ENCODE measurements around the gene PTPRN2. TPM values are rescaled to one million over a fixed set of nuclear protein-coding genes. Genes with fewer than 3 reads are reported as not detected.

The PTPRN2 gene
- total RNA-seq, 4 donors from 2014 or later = 6.6 to 10.7 (median 8.2) TPM

GRCh38 chr7:157561523-157561785, 1026.2 kb downstream of the PTPRN2 start:
- TF ChIP-seq EP300 (IDR thresholded peaks at IDR 0.05) (no peak), POLR2A (IDR thresholded peaks at IDR 0.05) (no peak)
- TF ChIP-seq, protein P1, sequence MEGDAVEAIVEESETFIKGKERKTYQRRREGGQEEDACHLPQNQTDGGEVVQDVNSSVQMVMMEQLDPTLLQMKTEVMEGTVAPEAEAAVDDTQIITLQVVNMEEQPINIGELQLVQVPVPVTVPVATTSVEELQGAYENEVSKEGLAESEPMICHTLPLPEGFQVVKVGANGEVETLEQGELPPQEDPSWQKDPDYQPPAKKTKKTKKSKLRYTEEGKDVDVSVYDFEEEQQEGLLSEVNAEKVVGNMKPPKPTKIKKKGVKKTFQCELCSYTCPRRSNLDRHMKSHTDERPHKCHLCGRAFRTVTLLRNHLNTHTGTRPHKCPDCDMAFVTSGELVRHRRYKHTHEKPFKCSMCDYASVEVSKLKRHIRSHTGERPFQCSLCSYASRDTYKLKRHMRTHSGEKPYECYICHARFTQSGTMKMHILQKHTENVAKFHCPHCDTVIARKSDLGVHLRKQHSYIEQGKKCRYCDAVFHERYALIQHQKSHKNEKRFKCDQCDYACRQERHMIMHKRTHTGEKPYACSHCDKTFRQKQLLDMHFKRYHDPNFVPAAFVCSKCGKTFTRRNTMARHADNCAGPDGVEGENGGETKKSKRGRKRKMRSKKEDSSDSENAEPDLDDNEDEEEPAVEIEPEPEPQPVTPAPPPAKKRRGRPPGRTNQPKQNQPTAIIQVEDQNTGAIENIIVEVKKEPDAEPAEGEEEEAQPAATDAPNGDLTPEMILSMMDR (IDR thresholded peaks at IDR 0.05) = no peak
- H3K4me1 ChIP-seq = no peaks in the 10 kb centered on the region
- peaks cover 0 to 11% (median 0%) of the 10 kb centered on the region in 3 donors for H3K36me3 ChIP-seq
- H3K27ac ChIP-seq = no peak overlapping the region
- 79 to 90% methylated on average over 3 of the region's 3 CpGs for WGBS, 2 donors
- no peak overlapping the region for H3K4me3 ChIP-seq
- DNase-seq (ENCODE audit: low spot score in 2 of 2) = no peak
- no peaks in the 10 kb centered on the region for H3K27me3 ChIP-seq
- no peaks in the 10 kb centered on the region for H3K9me3 ChIP-seq

DNA sequence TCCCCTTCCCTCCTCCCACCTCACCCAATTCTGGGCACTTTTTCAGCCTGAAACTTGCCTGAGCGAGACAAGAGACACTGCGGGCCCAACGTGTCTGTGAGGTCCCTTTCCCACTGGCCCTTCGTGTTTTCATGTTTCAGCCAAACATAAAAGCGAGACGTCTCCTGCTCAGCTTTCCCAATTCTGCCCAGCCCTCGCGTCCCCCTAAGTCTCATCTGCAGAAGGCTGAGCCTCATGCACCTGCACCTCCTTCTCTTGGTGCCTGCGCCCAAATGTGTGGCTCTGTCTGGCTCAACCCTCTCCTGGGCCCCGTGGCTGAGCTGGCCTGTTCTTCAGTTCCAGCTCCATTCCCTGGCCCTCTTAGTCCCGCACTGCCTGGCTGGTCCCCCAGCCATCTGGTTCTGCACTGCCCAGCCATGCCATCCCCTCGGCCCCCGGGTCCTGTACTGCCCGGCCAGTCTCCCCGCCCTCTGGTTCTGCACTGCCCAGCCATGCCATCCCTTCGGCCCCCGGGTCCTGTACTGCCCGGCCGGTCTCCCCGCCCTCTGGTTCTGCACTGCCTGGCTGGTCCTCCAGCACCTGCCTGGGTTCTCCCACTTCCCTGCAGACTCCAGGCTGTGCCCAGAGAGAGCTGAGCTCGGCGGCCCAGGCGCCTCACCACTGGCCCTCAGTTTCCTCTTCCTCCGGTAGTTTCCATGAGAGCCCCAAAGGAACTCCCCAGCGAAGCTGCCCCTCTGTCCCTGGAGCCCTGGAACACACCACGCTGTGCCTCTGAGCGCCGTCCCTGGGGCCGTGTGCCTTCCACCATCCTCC, 1026.7 kb downstream of the PTPRN2 start:
- DNase-seq (ENCODE audit: low spot score in 2 of 2) = no peak
- Histone ChIP-seq H3K27me3 (no peaks in the 10 kb centered on the region), H3K27ac (no peak overlapping the region), H3K36me3 (peaks cover 0 to 11% (median 0%) of the 10 kb centered on the region in 3 donors), H3K9me3 (no peaks in the 10 kb centered on the region), H3K4me1 (no peaks in the 10 kb centered on the region), H3K4me3 (no peak overlapping the region)
- no peak for TF ChIP-seq POLR2A (IDR thresholded peaks at IDR 0.05)
- no peak for TF ChIP-seq EP300 (IDR thresholded peaks at IDR 0.05)
- TF ChIP-seq, protein P1 (IDR thresholded peaks at IDR 0.05) = no peak
- WGBS, 2 donors = 89 to 93% methylated on average over 29 of the region's 29 CpGs

DNA sequence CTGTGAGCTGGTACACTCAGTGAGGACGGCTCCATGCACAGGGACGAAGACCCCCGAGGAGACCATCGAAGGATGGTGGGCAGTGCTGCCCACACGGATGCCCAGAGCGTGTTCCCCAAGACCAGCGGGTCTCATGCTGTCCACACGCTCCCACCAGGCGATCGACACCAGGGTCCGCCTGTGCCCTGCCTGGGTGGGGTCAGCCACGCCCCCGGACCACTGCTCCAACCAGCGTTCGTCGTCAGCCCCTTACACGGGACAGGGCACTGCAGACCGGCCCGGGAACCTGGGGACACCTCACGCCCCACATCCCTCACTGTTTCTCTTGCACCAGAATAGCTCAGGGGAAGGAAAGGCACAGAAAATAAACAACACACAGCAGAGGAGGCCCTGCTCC, 1027.4 kb downstream of the PTPRN2 start:
- 87 to 93% methylated on average over 20 of the region's 20 CpGs for WGBS, 2 donors

DNA sequence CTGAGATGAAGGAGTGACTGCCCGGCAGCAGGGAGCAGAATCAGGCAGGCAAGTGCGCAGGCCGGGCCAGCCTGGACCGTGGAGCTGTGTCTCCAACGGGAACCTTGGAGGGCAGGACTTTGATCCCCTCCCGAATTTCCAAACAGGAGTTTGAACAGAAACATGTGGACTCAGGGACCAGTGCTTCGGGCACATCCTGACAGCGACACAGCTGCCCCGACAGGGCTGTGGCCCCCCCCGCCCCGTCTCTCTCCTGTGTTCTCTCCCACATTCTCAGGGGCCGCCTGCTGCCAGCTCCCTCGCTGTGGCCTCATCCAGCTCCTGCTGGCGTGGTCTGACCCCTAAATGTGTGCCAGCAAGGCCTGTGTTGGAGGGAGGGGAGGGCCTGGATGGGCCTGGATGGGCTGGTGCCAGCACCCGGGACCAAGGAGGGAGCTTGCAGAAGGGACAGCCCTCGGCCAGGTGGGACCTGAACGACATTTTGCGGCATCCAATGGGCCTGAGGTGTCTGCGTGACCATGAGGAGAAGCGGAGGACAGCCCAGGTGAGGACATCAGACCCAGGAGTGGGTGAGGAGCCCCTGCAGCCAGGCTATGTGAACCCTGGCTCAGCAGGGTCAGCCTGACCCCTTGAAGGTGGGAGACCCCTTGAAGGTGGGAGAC, 1027.9 kb downstream of the PTPRN2 start:
- DNase-seq (ENCODE audit: low spot score in 2 of 2) = no peak
- Histone ChIP-seq H3K9me3 (no peaks in the 10 kb centered on the region), H3K27me3 (no peaks in the 10 kb centered on the region), H3K4me3 (no peak overlapping the region), H3K27ac (no peak overlapping the region), H3K36me3 (peaks cover 0 to 6% (median 0%) of the 10 kb centered on the region in 3 donors), H3K4me1 (no peaks in the 10 kb centered on the region)
- 75 to 81% methylated on average over 19 to 20 of the region's 20 CpGs for WGBS, 2 donors
- TF ChIP-seq POLR2A (IDR thresholded peaks at IDR 0.05) = no peak
- TF ChIP-seq EP300 (IDR thresholded peaks at IDR 0.05) = no peak
- TF ChIP-seq, protein P1 (IDR thresholded peaks at IDR 0.05) = no peak

More for the DNA sequence above, 1027.4 kb downstream of the PTPRN2 start:
- TF ChIP-seq, protein P1 (IDR thresholded peaks at IDR 0.05) = no peak
- no peak for TF ChIP-seq EP300 (IDR thresholded peaks at IDR 0.05)
- no peak for TF ChIP-seq POLR2A (IDR thresholded peaks at IDR 0.05)
- no peaks in the 10 kb centered on the region for H3K27me3 ChIP-seq
- H3K27ac ChIP-seq = no peak overlapping the region
- H3K4me1 ChIP-seq = no peaks in the 10 kb centered on the region
- H3K36me3 ChIP-seq = peaks cover 0 to 7% (median 0%) of the 10 kb centered on the region in 3 donors
- H3K9me3 ChIP-seq = no peaks in the 10 kb centered on the region
- no peak for DNase-seq (ENCODE audit: low spot score in 2 of 2)
- no peak overlapping the region for H3K4me3 ChIP-seq
